Esophagus muscularis mucosa (tissue), 3 donors: ENCODE measurements around the gene ATL2.

Experiments used
- POLR2AphosphoS5 ChIP-seq, 2 donors: sonication (generic); formaldehyde crosslinking; IDR thresholded peaks; one replicate each; pipeline ENCODE4 v1.6.1; 2017; ENCODE audit warnings: antibody characterized with exemption in 2 of 2
- TF ChIP-seq, protein P1 (sequence below), 3 experiments: fragments of 200-600 bp in 2 of 3; fragments of 450-650 bp in 1 of 3; sonication (generic) in 2 of 3; IDR thresholded peaks; one replicate each; pipeline ENCODE4 v1.5.1; 2017 to 2019; ENCODE audit warnings: antibody characterized with exemption in 3 of 3, mild to moderate bottlenecking in 2 of 3, moderate library complexity in 1 of 3

DNA sequence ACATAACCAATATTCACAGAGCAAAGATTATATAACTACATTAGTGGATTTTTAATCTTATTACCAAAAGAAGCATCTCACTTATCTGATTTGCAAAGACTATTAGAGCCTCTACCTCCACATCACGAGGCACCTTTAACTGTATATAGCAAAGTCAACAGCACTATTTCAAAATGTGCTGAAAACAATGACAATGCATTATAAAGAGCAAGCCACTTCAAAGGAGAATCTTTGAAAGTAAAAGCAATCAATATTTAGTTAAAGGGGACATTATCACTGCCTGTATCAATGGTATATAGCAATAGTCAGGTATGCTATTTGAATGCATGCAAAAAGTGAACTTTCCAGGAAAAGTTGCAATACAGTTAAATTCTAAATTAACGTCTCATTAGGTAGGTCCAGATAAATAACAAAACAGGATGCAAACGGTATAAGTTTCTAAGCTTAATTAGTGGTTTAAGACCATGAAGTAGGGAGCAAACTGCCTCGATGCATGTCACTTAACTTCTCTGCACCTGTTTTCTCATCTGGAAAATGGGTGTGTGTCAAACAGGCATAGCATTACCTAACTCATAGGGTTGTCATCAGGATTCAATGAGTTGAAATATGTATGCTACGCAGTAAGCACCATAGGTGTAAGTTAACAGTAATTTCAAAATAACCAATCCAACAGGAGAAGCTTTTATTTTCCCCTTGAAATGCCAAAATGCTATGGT, 31.6 kb downstream of the ATL2 start:
- no peak for TF ChIP-seq POLR2AphosphoS5 (IDR thresholded peaks at IDR 0.05)
- TF ChIP-seq, protein P1, sequence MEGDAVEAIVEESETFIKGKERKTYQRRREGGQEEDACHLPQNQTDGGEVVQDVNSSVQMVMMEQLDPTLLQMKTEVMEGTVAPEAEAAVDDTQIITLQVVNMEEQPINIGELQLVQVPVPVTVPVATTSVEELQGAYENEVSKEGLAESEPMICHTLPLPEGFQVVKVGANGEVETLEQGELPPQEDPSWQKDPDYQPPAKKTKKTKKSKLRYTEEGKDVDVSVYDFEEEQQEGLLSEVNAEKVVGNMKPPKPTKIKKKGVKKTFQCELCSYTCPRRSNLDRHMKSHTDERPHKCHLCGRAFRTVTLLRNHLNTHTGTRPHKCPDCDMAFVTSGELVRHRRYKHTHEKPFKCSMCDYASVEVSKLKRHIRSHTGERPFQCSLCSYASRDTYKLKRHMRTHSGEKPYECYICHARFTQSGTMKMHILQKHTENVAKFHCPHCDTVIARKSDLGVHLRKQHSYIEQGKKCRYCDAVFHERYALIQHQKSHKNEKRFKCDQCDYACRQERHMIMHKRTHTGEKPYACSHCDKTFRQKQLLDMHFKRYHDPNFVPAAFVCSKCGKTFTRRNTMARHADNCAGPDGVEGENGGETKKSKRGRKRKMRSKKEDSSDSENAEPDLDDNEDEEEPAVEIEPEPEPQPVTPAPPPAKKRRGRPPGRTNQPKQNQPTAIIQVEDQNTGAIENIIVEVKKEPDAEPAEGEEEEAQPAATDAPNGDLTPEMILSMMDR (IDR thresholded peaks at IDR 0.05): no peak
